ENCODE results near the gene CMIP.

DNA sequence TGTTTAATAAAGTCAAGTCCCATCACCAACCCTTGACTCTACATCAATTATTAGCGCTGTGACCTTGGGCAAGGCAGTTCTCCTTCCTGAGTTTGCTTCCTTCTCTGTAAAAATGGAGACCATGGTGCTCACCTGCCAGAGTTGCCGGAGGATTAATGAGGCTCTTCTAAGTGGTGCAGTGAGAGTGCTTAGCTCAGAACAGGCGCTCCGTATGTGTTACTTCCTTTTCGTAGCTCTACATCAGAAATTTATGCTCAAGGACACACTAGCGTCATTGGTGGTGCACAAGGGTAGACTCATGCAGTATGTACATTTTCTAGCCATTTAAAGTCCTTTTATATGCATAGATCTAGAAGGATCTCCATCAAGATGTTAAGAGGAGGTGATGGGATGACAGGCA is 17.4 kb upstream of the CMIP start:
- TF ChIP-seq, protein P1, sequence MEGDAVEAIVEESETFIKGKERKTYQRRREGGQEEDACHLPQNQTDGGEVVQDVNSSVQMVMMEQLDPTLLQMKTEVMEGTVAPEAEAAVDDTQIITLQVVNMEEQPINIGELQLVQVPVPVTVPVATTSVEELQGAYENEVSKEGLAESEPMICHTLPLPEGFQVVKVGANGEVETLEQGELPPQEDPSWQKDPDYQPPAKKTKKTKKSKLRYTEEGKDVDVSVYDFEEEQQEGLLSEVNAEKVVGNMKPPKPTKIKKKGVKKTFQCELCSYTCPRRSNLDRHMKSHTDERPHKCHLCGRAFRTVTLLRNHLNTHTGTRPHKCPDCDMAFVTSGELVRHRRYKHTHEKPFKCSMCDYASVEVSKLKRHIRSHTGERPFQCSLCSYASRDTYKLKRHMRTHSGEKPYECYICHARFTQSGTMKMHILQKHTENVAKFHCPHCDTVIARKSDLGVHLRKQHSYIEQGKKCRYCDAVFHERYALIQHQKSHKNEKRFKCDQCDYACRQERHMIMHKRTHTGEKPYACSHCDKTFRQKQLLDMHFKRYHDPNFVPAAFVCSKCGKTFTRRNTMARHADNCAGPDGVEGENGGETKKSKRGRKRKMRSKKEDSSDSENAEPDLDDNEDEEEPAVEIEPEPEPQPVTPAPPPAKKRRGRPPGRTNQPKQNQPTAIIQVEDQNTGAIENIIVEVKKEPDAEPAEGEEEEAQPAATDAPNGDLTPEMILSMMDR (IDR thresholded peaks at IDR 0.05) = no peak
- no peak for TF ChIP-seq POLR2A (IDR thresholded peaks at IDR 0.05)
